Stimulated activated naive CD8-positive, alpha-beta T cell treated with anti-CD3 and anti-CD28 coated beads, Interleukin-15, Interleukin-2, amounts not matched to agents 100 ng/mL and 50 ng/mL, for 24 hours (primary cell): ENCODE measurements around the gene RMDN3.

Source experiments
- H3K27ac Mint-ChIP-seq: one replicate; pipeline ENCODE4 v1.8.0; 2021; ENCODE audit warnings: mild to moderate bottlenecking, mixed read lengths
- H3K27me3 Mint-ChIP-seq: one replicate; pipeline ENCODE4 v1.8.0; 2021; ENCODE audit warnings: mixed read lengths
- H3K36me3 Mint-ChIP-seq: one replicate; pipeline ENCODE4 v1.8.0; 2021; ENCODE audit warnings: low read depth, mixed read lengths
- H3K4me1 Mint-ChIP-seq: one replicate; pipeline ENCODE4 v1.8.0; 2021; ENCODE audit warnings: low read depth, mixed read lengths
- H3K4me3 Mint-ChIP-seq: one replicate; pipeline ENCODE4 v1.8.0; 2021; ENCODE audit warnings: mild to moderate bottlenecking, mixed read lengths
- H3K9me3 Mint-ChIP-seq: one replicate; pipeline ENCODE4 v1.8.0; 2021; ENCODE audit warnings: mixed read lengths

Gene RMDN3

GRCh38 chr15:40785164-40785563 lies 30.1 kb upstream of the RMDN3 start:
- Mint-ChIP-seq H3K4me1 (peaks cover 29% of the 10 kb centered on the region), H3K27ac (no peak overlapping the region), H3K9me3 (no peaks in the 10 kb centered on the region), H3K4me3 (no peak overlapping the region), H3K27me3 (no peaks in the 10 kb centered on the region), H3K36me3 (peaks cover 6% of the 10 kb centered on the region)

DNA sequence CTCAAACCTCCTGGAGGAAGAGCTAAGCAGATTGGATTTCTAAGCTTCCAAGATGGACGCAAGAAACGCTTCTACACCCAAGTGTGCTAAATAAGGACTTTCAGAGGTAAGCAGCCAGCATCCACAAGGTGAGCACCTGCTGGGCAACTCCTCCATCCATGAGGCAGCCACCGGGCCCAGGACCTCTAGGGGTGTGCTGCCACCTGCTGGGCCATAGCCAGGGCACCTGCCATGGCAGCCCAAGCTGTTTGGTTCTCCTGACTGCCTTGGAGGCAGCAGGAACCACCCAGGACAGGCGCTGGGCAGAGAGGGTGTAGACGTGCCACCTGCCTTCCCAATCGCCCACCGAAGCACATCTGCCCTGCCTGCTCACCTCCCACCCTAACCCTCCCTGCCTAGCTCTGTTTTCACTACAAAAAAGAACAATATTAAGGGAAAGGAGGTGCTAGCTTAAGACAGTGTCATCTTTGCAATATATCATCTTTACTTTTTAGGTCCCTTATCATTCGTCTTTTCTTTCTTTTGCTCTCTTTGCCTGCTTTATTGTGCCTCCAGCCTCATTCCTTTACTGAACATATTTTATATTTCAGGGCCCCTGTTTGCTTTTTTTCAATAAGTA lies 27.7 kb upstream of the RMDN3 start:
- Mint-ChIP-seq H3K27ac (no peak overlapping the region), H3K9me3 (no peaks in the 10 kb centered on the region), H3K36me3 (peaks cover 17% of the 10 kb centered on the region), H3K4me3 (no peak overlapping the region), H3K27me3 (no peaks in the 10 kb centered on the region), H3K4me1 (peaks cover 17% of the 10 kb centered on the region)

- Mint-ChIP-seq H3K4me3 (no peak overlapping the region), H3K27ac (peak overlapping the region; percentile 46)
Measured at GRCh38 chr15:40776537-40777141, 21.6 kb upstream of the RMDN3 start.

DNA sequence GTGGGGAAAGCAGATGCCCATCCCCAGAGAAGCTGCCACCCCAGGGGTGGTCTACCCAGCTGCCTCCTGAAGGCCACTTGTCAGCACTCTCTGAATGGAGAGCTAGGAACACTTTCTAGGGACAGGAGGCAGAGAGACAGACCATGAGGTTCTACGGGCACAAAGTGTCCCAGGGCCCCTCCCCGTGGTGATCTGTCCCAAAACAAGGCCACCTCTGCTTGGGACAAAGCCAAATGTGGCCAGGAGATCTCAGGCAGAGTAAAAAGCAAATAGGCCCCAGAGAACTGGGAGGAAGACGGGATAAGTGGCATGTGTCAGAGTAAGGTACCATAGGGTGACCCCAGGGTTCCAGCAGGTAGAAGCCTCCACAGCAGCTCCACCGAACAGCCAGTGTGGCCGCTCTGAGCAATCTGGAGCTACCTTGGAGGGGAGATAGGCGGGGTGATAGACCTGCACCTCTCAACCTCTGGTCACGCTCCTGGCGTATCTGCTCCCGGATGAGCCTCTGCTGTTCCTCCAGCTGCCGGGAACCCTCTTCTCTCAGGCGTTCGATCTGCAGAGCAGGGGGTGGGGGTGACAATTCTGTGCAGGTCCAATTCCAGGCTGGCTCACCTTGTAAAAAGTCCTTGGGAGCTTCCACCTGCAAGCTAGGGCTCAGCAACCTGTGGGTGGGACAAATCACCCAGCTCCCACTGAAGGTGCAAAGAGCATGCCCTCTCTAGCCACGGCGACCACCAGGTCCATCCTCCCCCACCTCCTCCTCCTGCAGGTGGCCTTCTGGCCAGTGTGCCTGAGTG lies 20.9 kb upstream of the RMDN3 start:
- no peak overlapping the region for H3K27ac Mint-ChIP-seq
- H3K4me1 Mint-ChIP-seq: peaks cover 9% of the 10 kb centered on the region
- no peak overlapping the region for H3K4me3 Mint-ChIP-seq
- no peaks in the 10 kb centered on the region for H3K27me3 Mint-ChIP-seq
- H3K9me3 Mint-ChIP-seq: no peaks in the 10 kb centered on the region
- H3K36me3 Mint-ChIP-seq: peaks cover 39% of the 10 kb centered on the region

More at GRCh38 chr15:40776537-40777141, 21.6 kb upstream of the RMDN3 start:
- Mint-ChIP-seq H3K9me3 (no peaks in the 10 kb centered on the region), H3K4me1 (peaks cover 9% of the 10 kb centered on the region), H3K27me3 (no peaks in the 10 kb centered on the region), H3K36me3 (peaks cover 39% of the 10 kb centered on the region)

DNA sequence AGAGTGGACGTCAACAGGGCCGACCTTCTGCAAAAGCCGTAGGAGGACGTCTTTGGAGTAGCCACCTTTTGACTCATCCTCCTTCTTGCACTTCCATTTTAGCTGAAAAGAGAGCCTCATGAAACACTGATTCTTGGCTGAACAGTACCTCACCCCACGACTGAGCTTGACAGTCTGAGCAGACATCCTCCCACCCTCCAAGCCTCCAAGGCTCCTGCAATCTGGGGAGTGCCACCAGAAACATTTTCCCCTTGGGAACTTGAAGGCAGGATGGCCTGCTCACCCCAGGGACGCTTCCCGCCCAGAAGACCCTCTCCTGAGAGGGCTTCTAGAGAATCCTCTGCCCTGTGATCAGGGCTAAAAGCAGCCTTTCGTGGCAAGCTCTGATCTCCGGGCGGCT lies 20.0 kb upstream of the RMDN3 start:
- H3K36me3 Mint-ChIP-seq: peaks cover 35% of the 10 kb centered on the region
- H3K4me1 Mint-ChIP-seq: peaks cover 18% of the 10 kb centered on the region
- no peak overlapping the region for H3K4me3 Mint-ChIP-seq
- H3K27me3 Mint-ChIP-seq: no peaks in the 10 kb centered on the region
- no peaks in the 10 kb centered on the region for H3K9me3 Mint-ChIP-seq
- no peak overlapping the region for H3K27ac Mint-ChIP-seq

DNA sequence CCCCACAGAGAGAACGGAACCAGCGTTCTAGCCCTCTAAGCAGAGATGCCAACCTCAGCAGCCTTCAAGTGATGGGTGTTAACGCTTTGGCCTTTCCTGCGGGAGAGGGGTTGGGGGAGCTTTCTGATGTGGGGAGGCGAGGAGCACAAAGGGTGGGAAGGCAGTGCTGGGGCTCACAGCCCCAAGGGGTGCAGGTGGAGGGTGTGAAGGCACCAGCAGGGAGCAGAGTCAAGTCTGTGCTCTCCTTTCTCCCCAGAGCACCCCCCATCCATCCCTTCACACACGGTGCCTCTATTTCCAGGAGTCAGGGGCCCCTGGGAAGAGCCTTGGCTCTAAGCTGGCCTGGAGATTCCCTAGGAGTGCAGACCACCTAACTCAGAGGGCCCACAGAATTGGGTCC lies 18.8 kb upstream of the RMDN3 start:
- Mint-ChIP-seq H3K4me1 (peaks cover 29% of the 10 kb centered on the region), H3K27ac (no peak overlapping the region), H3K9me3 (no peaks in the 10 kb centered on the region), H3K36me3 (peaks cover 28% of the 10 kb centered on the region), H3K4me3 (no peak overlapping the region), H3K27me3 (no peaks in the 10 kb centered on the region)

DNA sequence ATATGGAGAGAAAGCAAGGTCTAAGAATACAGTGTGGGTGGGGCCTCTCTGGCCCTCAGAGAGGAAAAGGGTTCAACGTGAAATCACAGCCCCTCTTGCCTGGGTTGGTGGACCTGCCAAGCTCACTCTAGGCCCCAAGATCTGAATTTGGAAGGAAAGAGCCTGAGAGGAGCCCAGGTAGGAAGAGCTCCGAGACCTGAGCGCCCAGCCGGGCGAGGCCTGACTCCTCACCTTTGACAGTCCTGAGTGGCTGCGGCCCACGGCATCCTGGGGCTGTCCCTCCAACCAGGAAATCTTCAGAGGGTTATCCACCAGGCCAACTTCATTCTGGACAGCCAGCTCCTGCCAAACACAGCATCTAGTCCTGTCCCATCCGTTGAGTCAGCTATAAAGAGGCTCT lies 18.4 kb upstream of the RMDN3 start:
- Mint-ChIP-seq H3K4me3 (no peak overlapping the region), H3K4me1 (peaks cover 33% of the 10 kb centered on the region), H3K27ac (no peak overlapping the region), H3K27me3 (no peaks in the 10 kb centered on the region), H3K36me3 (peaks cover 27% of the 10 kb centered on the region), H3K9me3 (no peaks in the 10 kb centered on the region)

DNA sequence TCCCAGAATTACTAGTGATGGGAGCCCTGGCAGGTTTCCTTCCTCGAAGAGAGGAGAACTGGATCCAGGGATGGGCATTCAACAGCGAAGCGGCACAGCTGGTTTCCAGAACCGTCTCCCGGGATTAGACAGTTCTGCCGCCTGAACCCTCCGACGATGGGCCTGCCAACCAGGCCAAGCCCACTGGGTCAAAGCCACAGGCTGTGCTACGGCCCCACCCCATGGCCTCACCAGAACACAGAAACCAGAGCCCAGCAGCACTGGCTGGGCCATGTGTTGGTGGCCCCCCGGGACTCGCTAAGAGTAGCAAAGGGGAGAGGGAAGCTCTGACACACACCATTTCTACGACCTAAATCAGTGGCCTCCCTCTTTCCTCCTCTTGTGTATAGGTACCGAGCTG lies 17.0 kb upstream of the RMDN3 start:
- H3K9me3 Mint-ChIP-seq: no peaks in the 10 kb centered on the region
- peaks cover 29% of the 10 kb centered on the region for H3K36me3 Mint-ChIP-seq
- H3K4me1 Mint-ChIP-seq: peaks cover 34% of the 10 kb centered on the region
- H3K4me3 Mint-ChIP-seq: no peak overlapping the region
- no peak overlapping the region for H3K27ac Mint-ChIP-seq
- no peaks in the 10 kb centered on the region for H3K27me3 Mint-ChIP-seq

- H3K27me3 Mint-ChIP-seq: no peaks in the 10 kb centered on the region
- H3K9me3 Mint-ChIP-seq: no peaks in the 10 kb centered on the region
- peaks cover 21% of the 10 kb centered on the region for H3K36me3 Mint-ChIP-seq
- H3K4me3 Mint-ChIP-seq: no peak overlapping the region
- peaks cover 29% of the 10 kb centered on the region for H3K4me1 Mint-ChIP-seq
- no peak overlapping the region for H3K27ac Mint-ChIP-seq
Measured at GRCh38 chr15:40771242-40771641, 16.2 kb upstream of the RMDN3 start.

DNA sequence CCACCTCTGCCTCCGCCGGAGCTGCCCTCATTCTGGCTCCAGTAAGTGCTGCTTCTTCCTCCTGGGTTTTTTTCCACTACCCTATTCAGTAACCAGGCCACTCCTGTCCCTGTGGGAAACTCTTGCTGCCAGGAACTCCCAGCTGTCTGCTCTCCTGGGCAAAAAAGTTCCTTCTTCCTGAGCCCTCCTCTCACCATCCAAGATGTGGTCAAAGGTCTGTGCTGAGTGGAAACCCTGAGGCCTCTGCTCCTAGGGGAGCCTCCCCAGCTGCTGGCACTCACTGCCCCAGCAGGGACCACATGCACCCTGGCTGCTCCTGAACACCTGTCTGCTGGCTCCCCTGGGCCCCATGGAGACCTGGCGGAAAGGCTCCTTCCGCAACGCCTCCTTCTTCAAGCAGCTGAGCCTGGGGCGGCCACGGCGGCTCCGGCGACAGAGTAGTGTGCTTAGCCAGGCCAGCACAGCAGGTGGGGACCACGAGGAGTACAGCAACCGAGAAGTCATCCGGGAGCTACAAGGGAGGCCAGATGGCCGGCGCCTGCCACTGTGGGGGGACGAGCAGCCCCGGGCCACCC lies 15.2 kb upstream of the RMDN3 start:
- H3K36me3 Mint-ChIP-seq: peaks cover 21% of the 10 kb centered on the region
- no peaks in the 10 kb centered on the region for H3K9me3 Mint-ChIP-seq
- H3K27me3 Mint-ChIP-seq: no peaks in the 10 kb centered on the region
- peaks cover 39% of the 10 kb centered on the region for H3K4me1 Mint-ChIP-seq
- H3K27ac Mint-ChIP-seq: peak overlapping the region; percentile 91
- H3K4me3 Mint-ChIP-seq: peak overlapping the region; percentile 63

- no peaks in the 10 kb centered on the region for H3K27me3 Mint-ChIP-seq
- H3K36me3 Mint-ChIP-seq: peaks cover 14% of the 10 kb centered on the region
- peaks cover 46% of the 10 kb centered on the region for H3K4me1 Mint-ChIP-seq
- H3K27ac Mint-ChIP-seq: peak within 1 kb of the TSS; percentile 91
- H3K4me3 Mint-ChIP-seq: peak within 1 kb of the TSS; percentile 63
- no peaks in the 10 kb centered on the region for H3K9me3 Mint-ChIP-seq
Measured at GRCh38 chr15:40769274-40770146, 14.5 kb upstream of the RMDN3 start, which contains the start of gene C15orf62. Gene C15orf62, plus strand, starts transcription at chr15:40769980. Its CDS starts 516 bp downstream, at chr15:40770496.

DNA sequence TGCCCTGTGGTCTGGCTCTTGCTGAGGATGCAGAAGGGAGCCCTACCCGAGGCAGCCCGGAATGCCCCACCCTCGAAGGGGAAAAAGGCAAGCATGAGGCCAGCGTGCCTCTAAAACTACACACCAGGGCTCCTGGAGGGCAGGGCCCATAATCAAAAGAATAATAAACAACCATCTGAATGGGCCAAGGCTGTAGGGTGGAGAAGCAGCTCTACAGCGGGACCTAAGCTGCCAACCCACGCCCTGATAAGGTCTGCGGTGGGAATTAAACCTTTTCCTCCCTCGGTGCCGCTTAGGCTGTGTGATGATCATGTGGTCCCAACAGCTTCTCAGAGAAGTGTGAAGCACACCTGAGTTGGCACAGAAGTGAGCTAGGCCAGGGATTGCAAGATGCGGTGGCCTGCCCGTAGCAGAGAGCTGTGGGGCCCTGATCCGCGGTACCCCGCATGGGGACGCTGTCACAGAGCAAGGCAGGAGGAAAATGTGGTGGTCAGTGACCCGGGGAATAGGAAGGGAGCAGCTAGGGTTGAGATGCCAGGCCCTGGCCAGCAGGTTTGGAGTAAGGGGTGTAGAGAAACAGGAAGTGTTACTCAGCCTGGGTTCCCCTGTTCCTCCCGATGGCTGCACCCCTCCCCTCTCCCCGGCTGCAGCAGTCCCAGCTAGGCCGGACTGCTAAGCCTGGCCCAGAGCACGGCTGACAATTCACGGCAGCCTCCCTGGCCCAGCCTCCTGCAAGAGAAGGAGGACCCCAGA lies 13.6 kb upstream of the RMDN3 start:
- Mint-ChIP-seq H3K9me3 (no peaks in the 10 kb centered on the region), H3K36me3 (peaks cover 10% of the 10 kb centered on the region), H3K27ac (peak overlapping the region; percentile 91), H3K27me3 (no peaks in the 10 kb centered on the region), H3K4me3 (peak overlapping the region; percentile 63), H3K4me1 (peaks cover 50% of the 10 kb centered on the region)

DNA sequence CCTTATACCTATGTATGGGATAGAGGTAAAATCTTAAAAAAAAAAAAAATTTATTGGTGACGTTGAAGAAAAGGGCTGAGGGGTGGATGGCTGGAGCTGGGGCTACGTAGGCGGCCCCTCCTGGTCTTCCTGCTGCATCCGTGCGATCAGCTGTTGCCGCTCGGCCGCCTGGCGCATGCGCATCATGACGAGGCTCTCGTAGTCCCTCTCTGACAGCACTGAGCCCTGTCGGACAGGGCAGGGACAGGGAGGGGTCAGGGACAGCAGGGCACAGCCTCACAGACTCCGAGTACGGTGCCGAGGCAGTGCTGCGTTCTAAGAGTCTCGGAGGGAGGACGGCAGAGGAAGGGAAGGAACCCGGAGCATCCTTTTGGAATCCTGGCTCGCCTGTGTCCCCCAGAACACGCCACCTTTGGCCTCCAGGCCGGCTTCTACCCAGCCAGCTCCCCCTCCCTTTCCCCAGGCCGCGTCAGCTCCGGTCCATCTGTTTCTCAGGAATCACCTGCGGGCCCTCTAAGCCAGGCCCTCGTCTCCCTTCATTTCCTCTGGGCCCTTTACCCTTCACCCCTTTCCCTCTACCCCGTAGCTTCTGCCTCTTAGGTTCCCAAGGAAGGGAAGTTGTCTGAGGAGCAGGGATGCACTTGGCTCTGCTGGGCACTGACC lies 12.9 kb upstream of the RMDN3 start:
- H3K27me3 Mint-ChIP-seq: no peaks in the 10 kb centered on the region
- H3K27ac Mint-ChIP-seq: no peak overlapping the region
- no peak overlapping the region for H3K4me3 Mint-ChIP-seq
- peaks cover 57% of the 10 kb centered on the region for H3K4me1 Mint-ChIP-seq
- peaks cover 6% of the 10 kb centered on the region for H3K36me3 Mint-ChIP-seq
- H3K9me3 Mint-ChIP-seq: no peaks in the 10 kb centered on the region
